ENCODE data around the gene DIPK1A.

DIPK1A gene

GRCh38 chr1:92817986-92818764 is 143.1 kb downstream of the DIPK1A start:
- Mint-ChIP-seq H3K4me1 (ENCODE audit: low read depth) (no peaks in the 10 kb centered on the region), H3K4me3 (no peak overlapping the region), H3K27me3 (peaks cover 9% of the 10 kb centered on the region), H3K36me3 (ENCODE audit: low read depth) (no peaks in the 10 kb centered on the region), H3K27ac (no peak overlapping the region), H3K9me3 (no peaks in the 10 kb centered on the region)

GRCh38 chr1:92817137-92817697 is 144.0 kb downstream of the DIPK1A start:
- no peak overlapping the region for H3K4me3 Mint-ChIP-seq
- peaks cover 9% of the 10 kb centered on the region for H3K27me3 Mint-ChIP-seq
- H3K27ac Mint-ChIP-seq: no peak overlapping the region
- H3K9me3 Mint-ChIP-seq: no peaks in the 10 kb centered on the region
- H3K36me3 Mint-ChIP-seq (ENCODE audit: low read depth): no peaks in the 10 kb centered on the region
- no peaks in the 10 kb centered on the region for H3K4me1 Mint-ChIP-seq (ENCODE audit: low read depth)

- no peak overlapping the region for H3K4me3 Mint-ChIP-seq
- H3K27ac Mint-ChIP-seq: no peak overlapping the region
- peaks cover 9% of the 10 kb centered on the region for H3K27me3 Mint-ChIP-seq
- H3K36me3 Mint-ChIP-seq (ENCODE audit: low read depth): no peaks in the 10 kb centered on the region
- H3K9me3 Mint-ChIP-seq: no peaks in the 10 kb centered on the region
- no peaks in the 10 kb centered on the region for H3K4me1 Mint-ChIP-seq (ENCODE audit: low read depth)
Observed at GRCh38 chr1:92816732-92817131, 144.5 kb downstream of the DIPK1A start.

GRCh38 chr1:92808381-92808780 is 152.9 kb downstream of the DIPK1A start:
- Mint-ChIP-seq H3K4me1 (ENCODE audit: low read depth) (no peaks in the 10 kb centered on the region), H3K27ac (no peak overlapping the region), H3K36me3 (ENCODE audit: low read depth) (no peaks in the 10 kb centered on the region), H3K4me3 (no peak overlapping the region), H3K27me3 (peaks cover 12% of the 10 kb centered on the region), H3K9me3 (no peaks in the 10 kb centered on the region)

GRCh38 chr1:92805216-92805615 is 156.0 kb downstream of the DIPK1A start:
- Mint-ChIP-seq H3K27ac (no peak overlapping the region), H3K36me3 (ENCODE audit: low read depth) (no peaks in the 10 kb centered on the region), H3K9me3 (no peaks in the 10 kb centered on the region), H3K27me3 (peaks cover 7% of the 10 kb centered on the region), H3K4me1 (ENCODE audit: low read depth) (no peaks in the 10 kb centered on the region), H3K4me3 (no peak overlapping the region)

DNA sequence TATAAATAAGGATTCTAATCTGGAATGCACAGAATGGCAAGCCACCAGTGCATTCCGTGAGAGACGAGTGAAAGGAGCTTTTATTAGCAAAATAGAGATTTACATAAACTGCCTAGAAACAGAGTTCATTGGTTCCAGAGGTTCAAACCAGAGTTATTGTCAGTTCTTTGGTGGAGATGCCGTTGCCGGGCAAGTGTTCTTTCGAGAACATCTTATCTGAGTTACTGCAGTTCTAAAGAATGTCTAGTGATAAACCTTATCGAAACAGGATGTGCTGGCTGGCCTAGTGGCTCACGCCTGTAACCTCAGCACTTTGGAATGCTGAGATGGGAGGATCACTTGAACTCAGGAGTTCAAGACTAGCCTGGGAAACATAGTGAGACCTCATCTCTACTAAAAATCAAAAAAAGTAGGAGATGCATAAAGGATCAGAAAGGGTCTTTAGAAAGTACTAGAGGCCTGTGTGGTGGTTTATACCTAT is 156.5 kb downstream of the DIPK1A start:
- H3K4me1 Mint-ChIP-seq (ENCODE audit: low read depth): no peaks in the 10 kb centered on the region
- peaks cover 7% of the 10 kb centered on the region for H3K27me3 Mint-ChIP-seq
- no peaks in the 10 kb centered on the region for H3K9me3 Mint-ChIP-seq
- no peak overlapping the region for H3K27ac Mint-ChIP-seq
- H3K36me3 Mint-ChIP-seq (ENCODE audit: low read depth): no peaks in the 10 kb centered on the region
- no peak overlapping the region for H3K4me3 Mint-ChIP-seq

DNA sequence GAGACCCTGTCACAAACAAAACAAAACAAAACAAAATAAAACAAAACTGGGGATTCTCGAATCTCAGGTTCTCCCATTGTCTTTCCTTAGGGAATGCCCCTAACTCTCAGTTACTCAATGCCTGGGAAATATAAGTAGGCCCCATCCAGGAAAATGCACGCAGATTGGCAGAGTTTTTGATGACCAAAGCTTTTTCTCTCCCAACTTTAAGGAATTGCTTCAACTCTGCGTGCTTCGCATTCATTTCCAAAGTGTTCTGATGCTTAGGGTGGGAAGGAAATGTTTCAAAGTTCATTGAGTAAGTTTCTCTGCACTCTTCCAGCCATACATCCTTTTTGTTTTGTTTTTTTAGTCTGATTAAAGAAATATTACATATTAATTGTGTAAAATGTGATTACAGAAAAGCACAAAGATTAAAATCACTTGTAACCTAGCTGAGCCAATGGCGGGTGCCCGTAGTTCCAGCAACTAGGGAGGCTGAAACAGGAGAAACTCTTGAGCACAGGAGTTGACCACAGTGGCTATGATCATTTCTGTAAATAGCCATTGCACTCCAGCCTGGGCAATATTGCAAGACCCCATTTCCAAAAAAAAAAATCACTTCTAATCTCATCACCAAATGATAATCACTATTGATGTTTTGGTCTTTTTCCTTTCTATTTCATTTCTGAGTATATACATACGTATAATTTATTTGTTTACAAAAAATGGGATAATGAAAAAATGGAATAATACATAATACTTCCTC is 157.9 kb downstream of the DIPK1A start:
- Mint-ChIP-seq H3K9me3 (no peaks in the 10 kb centered on the region), H3K4me1 (ENCODE audit: low read depth) (no peaks in the 10 kb centered on the region), H3K36me3 (ENCODE audit: low read depth) (no peaks in the 10 kb centered on the region), H3K4me3 (no peak overlapping the region), H3K27me3 (peaks cover 9% of the 10 kb centered on the region), H3K27ac (no peak overlapping the region)

DNA sequence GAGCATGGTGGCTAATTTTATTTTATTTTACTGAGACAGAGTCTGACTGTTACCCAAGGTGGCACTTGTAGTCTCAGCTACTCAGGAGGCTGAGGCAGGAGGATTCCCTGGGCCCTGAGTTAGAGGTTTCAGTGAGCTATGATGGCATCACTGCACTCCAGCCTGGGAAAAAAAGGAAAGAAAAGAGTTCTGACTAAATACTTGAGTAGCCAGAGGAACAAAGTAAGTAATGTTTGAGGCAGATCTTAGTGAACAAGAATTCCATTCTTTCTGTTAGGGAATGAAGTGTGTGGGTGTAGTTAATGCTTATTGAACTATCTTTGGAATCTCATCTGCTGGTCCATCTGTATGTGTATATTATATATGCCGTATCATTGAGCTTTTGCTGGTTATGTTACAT is 163.3 kb downstream of the DIPK1A start:
- Mint-ChIP-seq H3K4me1 (ENCODE audit: low read depth) (no peaks in the 10 kb centered on the region), H3K9me3 (no peaks in the 10 kb centered on the region), H3K27ac (no peak overlapping the region), H3K27me3 (peaks cover 38% of the 10 kb centered on the region), H3K36me3 (ENCODE audit: low read depth) (no peaks in the 10 kb centered on the region), H3K4me3 (no peak overlapping the region)

DNA sequence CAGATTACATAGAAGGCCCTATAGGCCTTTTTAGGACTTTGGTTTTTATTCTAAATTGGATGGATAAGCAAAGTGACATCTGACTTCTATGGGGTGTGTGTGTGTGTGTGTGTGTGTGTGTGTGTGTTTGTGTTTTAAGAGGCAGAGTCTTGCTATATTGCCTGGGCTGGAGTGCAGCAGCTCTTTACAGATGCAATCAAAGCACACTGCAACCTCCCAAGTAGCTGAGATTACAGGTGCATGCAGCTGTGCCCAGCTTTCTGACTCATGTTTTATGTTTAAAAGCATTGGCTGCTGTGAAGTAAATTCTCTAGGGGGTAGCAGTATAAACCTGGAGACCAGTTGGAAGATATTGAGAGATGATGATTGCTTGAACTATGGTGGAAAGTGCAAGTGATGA is 164.0 kb downstream of the DIPK1A start:
- no peaks in the 10 kb centered on the region for H3K9me3 Mint-ChIP-seq
- no peaks in the 10 kb centered on the region for H3K36me3 Mint-ChIP-seq (ENCODE audit: low read depth)
- H3K27me3 Mint-ChIP-seq: peaks cover 44% of the 10 kb centered on the region
- no peaks in the 10 kb centered on the region for H3K4me1 Mint-ChIP-seq (ENCODE audit: low read depth)
- no peak overlapping the region for H3K4me3 Mint-ChIP-seq
- H3K27ac Mint-ChIP-seq: no peak overlapping the region

DNA sequence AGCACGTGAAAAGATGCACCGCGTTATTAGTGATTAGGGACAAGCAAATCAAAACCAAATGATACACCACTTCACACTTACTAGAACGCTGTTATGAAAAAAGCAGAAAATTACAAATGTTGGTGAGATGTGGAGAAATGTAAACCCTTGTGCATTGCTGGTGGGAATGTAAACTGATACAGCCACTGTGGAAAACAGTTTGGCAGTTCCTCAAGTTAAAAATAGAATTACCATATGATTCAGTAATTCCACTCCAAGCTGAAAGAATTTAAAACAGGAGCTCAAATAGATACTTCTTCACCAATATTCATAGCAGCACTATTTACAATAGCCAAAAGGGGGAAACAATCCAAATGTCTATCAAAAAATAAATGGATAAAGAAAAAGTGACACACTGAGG is 166.1 kb downstream of the DIPK1A start:
- no peaks in the 10 kb centered on the region for H3K36me3 Mint-ChIP-seq (ENCODE audit: low read depth)
- H3K9me3 Mint-ChIP-seq: no peaks in the 10 kb centered on the region
- peaks cover 59% of the 10 kb centered on the region for H3K27me3 Mint-ChIP-seq
- H3K4me3 Mint-ChIP-seq: no peak overlapping the region
- H3K4me1 Mint-ChIP-seq (ENCODE audit: low read depth): no peaks in the 10 kb centered on the region
- H3K27ac Mint-ChIP-seq: no peak overlapping the region

DNA sequence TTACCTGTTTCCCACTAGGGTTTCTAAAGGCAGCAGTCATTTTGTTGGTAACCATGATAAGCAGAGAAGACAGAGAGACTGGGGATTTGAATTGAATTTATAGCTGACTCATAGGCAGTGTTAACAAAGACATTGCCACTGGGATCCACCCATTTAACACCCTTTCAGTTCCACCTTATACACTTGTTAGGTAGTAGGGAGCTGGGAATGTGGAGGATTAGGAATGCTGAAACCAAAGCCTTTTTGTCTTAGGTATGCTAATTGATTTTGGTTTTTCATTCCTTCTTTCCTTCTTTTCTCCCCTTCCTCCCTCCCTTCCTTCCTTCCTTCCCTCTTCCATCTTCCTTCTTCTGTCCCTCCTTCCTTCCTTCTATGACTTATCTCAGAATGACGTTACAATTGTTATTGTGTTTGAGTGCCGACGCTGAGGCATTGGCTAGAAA is 168.9 kb downstream of the DIPK1A start:
- no peak overlapping the region for H3K4me3 Mint-ChIP-seq
- H3K4me1 Mint-ChIP-seq (ENCODE audit: low read depth): no peaks in the 10 kb centered on the region
- H3K27me3 Mint-ChIP-seq: peaks cover 67% of the 10 kb centered on the region

More for the DNA sequence above, 168.9 kb downstream of the DIPK1A start:
- Mint-ChIP-seq H3K36me3 (ENCODE audit: low read depth) (no peaks in the 10 kb centered on the region), H3K9me3 (no peaks in the 10 kb centered on the region), H3K27ac (no peak overlapping the region)

Measured in stimulated activated naive CD8-positive, alpha-beta T cell treated with anti-CD3 and anti-CD28 coated beads, Interleukin-15, Interleukin-2, amounts not matched to agents 100 ng/mL and 50 ng/mL, for 24 hours (primary cell).